ENCODE data around the gene AZGP1. TPM values are rescaled to one million over a fixed set of nuclear protein-coding genes. Genes with fewer than 3 reads are reported as not detected.

The AZGP1 gene
- total RNA-seq = not detected

GRCh38 chr7:99975782-99976521 is at the start of gene AZGP1:
AZGP1 (minus strand) TSS chr7:99976031; CDS start chr7:99976020, 11 bp downstream.

GRCh38 chr7:100015232-100016214 is 39.7 kb upstream of the AZGP1 start, which contains the start of gene ZKSCAN1:
ZKSCAN1 (plus strand) TSS chr7:100015596; CDS start chr7:100023507, 7,911 bp downstream.

GRCh38 chr7:99928994-99929729 is 46.7 kb downstream of the AZGP1 start, which contains the start of gene GJC3:
GJC3 (minus strand) TSS chr7:99929620; CDS start chr7:99929620, 0 bp downstream.

GRCh38 chr7:99918959-99919813 is 56.6 kb downstream of the AZGP1 start, which contains the start of gene TRIM4:
TRIM4 (minus strand) TSS chr7:99919530; CDS start chr7:99919401, 129 bp downstream.

Other genes with a start within 250 kb of the AZGP1 start
- gene CYP3A7, start 240.8 kb downstream of the AZGP1 start, total RNA-seq = not detected
- not detected for gene CYP3A4, start 191.8 kb downstream of the AZGP1 start, total RNA-seq
- not detected for gene CYP3A43, start 148.0 kb downstream of the AZGP1 start, total RNA-seq
- under 1 TPM in 1 of 2 experiments, not detected in 1; 0.25 TPM for gene OR2AE1, start 99.0 kb downstream of the AZGP1 start, total RNA-seq
- gene TRIM4, start 56.5 kb downstream of the AZGP1 start, total RNA-seq = 10 to 100 TPM; 33.9 to 35.2 TPM
- not detected for gene GJC3, start 46.4 kb downstream of the AZGP1 start, total RNA-seq
- gene ZKSCAN1, start 39.6 kb upstream of the AZGP1 start, total RNA-seq = 10 to 100 TPM; 61.8 to 68.2 TPM
- 1 to 10 TPM; 6.7 to 7.3 TPM for gene ZSCAN21, start 73.7 kb upstream of the AZGP1 start, total RNA-seq
- gene ZNF3, start 105.7 kb upstream of the AZGP1 start, total RNA-seq = 10 to 100 TPM; 21.2 to 23.0 TPM
- 10 to 100 TPM; 67.0 to 69.1 TPM for gene COPS6, start 112.9 kb upstream of the AZGP1 start, total RNA-seq
- gene MCM7, start 125.4 kb upstream of the AZGP1 start, total RNA-seq = 100 to 1,000 TPM; 219 to 229 TPM
- gene AP4M1, start 125.6 kb upstream of the AZGP1 start, total RNA-seq = 10 to 100 TPM; 12.0 to 13.8 TPM
- 10 to 100 TPM; 49.0 to 53.3 TPM for gene TAF6, start 143.3 kb upstream of the AZGP1 start, total RNA-seq
- 10 to 100 TPM; 35.7 to 40.9 TPM for gene CNPY4, start 143.6 kb upstream of the AZGP1 start, total RNA-seq
- 1 to 10 TPM; 3.0 to 4.3 TPM for gene MBLAC1, start 150.9 kb upstream of the AZGP1 start, total RNA-seq
- 100 to 1,000 TPM; 170 to 180 TPM for gene LAMTOR4, start 172.9 kb upstream of the AZGP1 start, total RNA-seq
- 10 to 100 TPM; 52.0 to 52.2 TPM for gene TRAPPC14, start 182.7 kb upstream of the AZGP1 start, total RNA-seq
- gene GAL3ST4, start 192.6 kb upstream of the AZGP1 start, total RNA-seq = 10 to 100 TPM; 14.8 to 14.9 TPM
- gene GPC2, start 201.3 kb upstream of the AZGP1 start, total RNA-seq = 10 to 100 TPM; 15.6 to 15.7 TPM
- 10 to 100 TPM; 15.7 to 16.1 TPM for gene STAG3, start 201.9 kb upstream of the AZGP1 start, total RNA-seq
- gene PVRIG, start 243.9 kb upstream of the AZGP1 start, total RNA-seq = 10 to 100 TPM; 70.9 to 72.5 TPM